ENCODE results near the gene C10orf90.

The C10orf90 gene

GRCh38 chr10:126421756-126422256 lies 248.7 kb downstream of the C10orf90 start:
- DNase-seq (ENCODE audit: low spot score) = no peak

DNA sequence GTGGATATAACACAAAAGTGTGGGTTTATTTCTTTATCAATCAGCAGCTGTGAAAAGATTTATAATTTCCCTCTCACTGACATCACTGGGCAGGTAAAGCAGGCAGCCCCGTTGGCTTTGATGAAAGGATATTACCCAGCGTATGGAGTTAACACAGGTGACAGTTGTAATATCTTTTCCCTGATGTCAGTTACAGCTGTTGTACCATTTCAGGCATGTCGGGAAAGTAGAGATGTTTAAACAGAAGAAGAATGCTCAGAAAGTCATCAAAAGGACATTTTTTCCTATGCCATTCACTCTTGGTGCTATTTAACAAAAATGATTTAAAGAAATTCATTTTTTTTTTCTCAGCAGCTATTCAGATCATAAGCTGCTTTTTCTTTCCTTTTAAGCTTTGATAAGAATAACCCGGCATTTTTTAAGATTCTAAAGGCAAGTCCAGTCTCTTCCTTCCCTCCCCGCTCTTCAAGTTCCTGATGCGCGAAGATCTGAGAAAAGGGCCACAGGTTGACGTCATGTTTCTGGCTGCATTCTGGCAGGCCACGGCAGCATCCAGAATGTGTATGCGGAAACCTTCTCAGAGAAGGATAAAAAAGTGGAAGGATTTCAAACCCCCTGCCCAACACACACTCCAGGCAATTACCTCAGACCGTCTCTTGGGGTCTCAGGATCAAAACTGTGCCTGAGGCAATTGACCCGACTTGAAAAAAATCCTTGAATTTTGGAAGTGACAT lies 249.8 kb downstream of the C10orf90 start:
- no peak for DNase-seq (ENCODE audit: low spot score)

DNA sequence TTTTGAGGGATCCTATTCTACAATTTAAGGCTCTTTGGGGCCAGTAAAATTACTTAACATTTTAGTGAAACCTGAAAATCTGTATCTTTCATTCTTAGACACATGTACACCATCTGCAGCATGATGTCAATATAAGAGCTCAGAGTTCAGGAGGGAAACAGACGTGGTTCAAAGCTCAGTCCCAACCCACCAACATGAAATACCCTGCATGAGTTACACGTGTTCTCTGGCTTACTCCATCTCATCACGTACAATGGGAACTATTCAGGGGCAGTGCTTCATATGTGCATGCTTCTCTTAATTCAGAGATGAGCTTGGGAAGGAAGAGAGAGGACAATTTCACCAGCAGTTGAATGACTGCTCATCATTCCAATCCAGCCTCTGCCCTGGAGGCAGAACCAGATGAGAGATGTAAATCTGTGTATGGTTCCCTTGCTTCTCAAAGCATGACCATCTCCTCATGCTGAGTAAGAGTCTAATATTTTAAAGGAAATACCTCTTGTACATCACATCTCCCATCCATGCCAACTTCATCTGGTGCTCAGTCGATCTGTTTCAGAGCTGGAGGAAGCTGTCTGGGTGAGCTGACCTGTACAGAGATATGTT lies 253.2 kb downstream of the C10orf90 start:
- no peak for DNase-seq (ENCODE audit: low spot score)

GRCh38 chr10:126409821-126410220 lies 260.7 kb downstream of the C10orf90 start:
- no peak for DNase-seq (ENCODE audit: low spot score)

GRCh38 chr10:126408953-126409641 lies 261.4 kb downstream of the C10orf90 start:
- no peak for DNase-seq (ENCODE audit: low spot score)

DNA sequence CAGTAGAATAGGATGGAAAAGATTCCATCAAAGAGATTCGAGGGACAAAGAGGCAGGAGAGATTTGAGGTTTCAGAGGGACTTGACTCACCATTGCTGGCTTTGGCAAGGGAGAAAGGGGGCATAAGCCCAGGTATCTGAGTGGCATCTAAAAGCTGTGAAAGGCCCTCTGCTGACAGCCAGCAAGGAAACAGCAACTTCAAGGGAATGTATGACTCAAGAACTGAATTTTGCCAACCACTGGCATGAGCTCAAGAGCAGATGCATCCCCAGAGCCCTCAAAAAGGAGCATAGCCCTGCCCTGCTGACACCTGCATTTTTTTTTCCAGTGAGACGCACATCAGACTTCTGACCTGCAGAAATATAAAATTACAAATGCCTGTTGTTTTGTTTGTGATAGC lies 262.7 kb downstream of the C10orf90 start:
- no peak for DNase-seq (ENCODE audit: low spot score)

- no peak for DNase-seq (ENCODE audit: low spot score)
Measured at GRCh38 chr10:126405239-126405775, 265.2 kb downstream of the C10orf90 start.

GRCh38 chr10:126402721-126403695 lies 267.5 kb downstream of the C10orf90 start:
- DNase-seq (ENCODE audit: low spot score) = no peak

DNA sequence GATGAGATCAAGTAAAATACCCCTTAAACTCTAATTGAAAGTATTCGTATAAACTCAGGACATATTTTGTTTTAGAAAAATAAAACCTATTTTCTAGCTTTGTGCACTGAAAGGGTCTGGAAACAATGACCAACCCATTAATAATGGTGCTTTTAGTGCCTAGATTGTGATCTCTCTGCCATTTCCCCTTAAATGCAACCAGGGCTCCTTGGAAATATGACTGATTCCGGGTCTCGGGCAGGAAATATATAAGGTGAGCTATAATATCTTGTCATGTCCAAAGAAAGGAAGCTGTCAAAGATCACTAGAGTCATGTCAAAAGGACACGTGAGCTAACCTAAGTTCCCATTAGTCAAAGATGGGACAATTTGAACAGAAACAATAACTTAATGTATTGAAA lies 269.9 kb downstream of the C10orf90 start:
- no peak for DNase-seq (ENCODE audit: low spot score)

DNA sequence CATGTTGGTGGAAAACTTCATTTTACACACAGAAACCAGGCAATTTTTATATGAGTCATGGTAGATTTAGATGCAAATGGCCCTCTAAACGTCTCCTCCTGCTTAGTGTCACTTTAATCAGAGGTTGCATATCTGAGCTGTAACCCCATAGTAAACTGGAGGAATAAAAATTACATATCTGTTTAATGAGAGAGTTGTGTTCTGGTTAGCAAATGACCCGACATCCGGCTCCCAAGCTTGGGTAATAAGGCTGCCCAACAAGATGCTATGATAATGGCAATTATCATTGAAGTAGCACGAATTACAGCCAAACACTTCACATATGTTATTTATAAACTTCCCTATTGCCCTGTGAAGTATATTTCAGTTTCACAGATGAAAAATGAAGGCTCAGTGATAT lies 271.6 kb downstream of the C10orf90 start:
- DNase-seq (ENCODE audit: low spot score) = no peak

DNA sequence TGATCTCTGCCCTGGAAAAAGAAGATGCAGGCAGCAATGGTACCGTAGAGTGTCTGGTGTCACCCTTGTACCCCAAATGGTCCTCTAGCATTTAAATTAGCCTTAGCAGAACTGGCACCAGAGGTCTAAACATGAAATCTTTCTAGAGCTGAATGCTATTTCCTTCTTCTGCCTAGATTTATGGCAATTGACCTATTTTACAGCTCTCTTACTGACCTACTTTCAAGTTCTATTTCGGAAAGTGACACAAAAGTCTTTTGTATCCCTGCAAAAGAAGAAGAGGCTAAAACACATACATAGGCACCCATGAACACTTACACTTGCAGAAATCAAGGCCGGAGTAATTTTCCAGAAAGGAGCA lies 272.1 kb downstream of the C10orf90 start:
- DNase-seq (ENCODE audit: low spot score) = no peak

DNA sequence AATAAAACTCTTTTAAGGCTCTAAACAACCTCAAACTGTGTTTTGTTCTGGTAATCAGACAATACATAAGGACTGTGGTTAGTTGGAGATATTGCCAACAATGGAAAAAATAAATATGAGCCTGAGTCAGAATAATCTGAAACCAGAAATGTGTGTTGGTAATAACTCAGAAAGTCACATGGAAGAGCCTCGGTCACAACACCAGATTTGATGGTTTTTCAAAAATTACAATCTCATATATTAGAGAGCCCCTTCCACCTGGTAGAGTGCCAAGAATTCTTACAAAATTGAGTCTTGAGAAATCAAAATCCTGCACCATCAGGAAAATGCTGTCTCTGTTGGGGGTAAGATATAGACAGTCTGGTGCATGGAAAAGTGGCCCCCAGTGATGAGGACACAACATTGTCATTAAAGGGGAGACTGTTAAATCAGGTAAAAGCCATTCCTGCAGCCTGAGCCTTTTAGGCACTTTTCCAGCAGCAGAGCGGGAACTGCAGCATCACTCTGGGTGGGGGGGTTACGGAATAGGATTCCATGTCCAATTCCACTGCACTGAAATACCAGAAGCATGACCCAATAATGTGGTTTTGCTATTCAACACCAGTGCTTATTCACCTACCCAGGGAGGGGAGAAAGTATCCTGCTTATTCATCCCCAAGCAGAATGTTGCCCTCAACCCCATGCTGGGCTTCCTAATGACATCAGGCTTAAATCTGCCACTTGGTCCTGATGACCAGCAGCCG lies 272.7 kb downstream of the C10orf90 start:
- no peak for DNase-seq (ENCODE audit: low spot score)

DNA sequence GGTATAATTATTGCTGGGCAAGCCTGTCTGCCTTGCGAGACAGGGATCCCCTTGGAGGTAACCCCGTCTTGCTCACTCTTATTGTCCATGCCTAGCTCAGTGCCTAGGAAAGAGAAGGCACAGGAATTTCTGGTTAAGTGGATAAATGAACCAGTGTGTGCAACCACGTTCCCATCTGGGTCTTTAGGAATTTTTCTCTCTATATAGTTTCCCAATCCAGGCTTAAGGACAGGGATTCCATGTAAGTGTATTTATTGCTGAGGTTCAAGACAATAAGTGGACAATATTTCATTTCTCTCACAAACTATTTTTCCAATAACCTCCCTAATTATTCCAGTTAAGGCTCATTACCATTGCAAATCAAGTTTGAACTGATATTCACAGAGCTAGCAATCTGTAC lies 273.3 kb downstream of the C10orf90 start:
- no peak for DNase-seq (ENCODE audit: low spot score)

GRCh38 chr10:126394948-126395347 lies 275.5 kb downstream of the C10orf90 start:
- no peak for DNase-seq (ENCODE audit: low spot score)

- no peak for DNase-seq (ENCODE audit: low spot score)
Measured at GRCh38 chr10:126393076-126393475, 277.4 kb downstream of the C10orf90 start.

GRCh38 chr10:126392469-126392868 lies 278.0 kb downstream of the C10orf90 start:
- no peak for DNase-seq (ENCODE audit: low spot score)

DNA sequence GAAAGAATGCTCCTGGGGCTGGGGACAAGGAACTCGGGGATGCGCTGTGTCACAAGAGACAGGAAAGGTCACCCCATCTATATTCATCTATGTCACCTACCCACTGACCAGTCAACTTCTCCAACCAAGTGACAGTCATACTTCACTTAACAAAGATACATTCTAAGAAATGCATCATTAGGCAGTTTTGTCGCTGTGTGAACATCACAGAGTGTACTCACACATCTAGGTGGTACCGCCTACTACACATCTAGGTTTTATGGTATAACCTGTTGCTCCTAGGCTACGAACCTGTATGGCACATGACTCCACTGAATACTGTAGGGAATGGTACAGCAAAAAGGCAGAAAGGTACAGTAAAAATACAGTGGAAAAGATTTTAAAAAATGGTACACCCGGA lies 278.4 kb downstream of the C10orf90 start:
- no peak for DNase-seq (ENCODE audit: low spot score)

DNA sequence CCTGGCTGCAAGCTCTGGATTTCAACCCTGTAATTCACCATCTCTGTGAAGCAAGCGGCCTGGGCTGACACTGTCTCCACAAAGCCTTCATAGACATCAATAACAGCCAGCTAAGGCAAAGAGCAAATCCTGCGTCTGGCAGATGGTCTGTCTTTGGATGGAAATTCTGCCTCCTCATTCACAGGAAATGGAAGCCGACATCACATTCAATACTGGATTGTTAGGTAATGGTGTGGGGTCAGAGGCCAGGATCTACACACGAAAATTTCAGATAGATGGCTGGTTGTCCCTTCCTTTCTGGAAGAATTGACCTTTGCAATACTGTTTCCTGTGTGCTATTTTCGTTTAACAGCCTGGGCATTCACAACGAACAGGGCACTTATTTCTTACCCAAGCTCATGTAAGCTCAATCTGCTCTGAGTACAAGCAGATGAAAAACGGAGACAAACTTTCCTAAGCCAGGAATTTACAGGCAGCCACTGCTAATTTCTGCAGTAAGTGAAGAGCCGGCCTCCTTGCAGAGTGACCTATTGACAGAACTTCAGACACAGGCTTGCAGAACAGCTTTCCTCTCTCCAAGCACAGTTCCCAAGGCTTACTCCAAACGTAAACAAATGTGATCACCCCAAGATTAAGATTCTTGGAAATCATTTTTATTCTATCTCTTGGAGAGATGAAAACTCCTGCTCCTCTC lies 279.2 kb downstream of the C10orf90 start:
- no peak for DNase-seq (ENCODE audit: low spot score)

- no peak for DNase-seq (ENCODE audit: low spot score)
Measured at GRCh38 chr10:126390324-126390723, 280.2 kb downstream of the C10orf90 start.

Measured in HuH-7.5 (cell line).